Endodermal cell (in vitro differentiated cells): ENCODE measurements around the gene IDH2. TPM values are rescaled to one million over a fixed set of nuclear protein-coding genes. Genes with fewer than 3 reads are reported as not detected.

Source experiments
- DNase-seq: peaks from one replicate; pipeline ENCODE4 v3.0.0-alpha.2; 2017
- H3K27ac ChIP-seq: 2 replicates; pipeline ENCODE4 v1.5.1; 2013; ENCODE audit warnings: mild to moderate bottlenecking, low read depth, low read length, moderate library complexity
- H3K27me3 ChIP-seq: 2 replicates; pipeline ENCODE4 v1.6.1; 2013; ENCODE audit warnings: mild to moderate bottlenecking, low read length, moderate library complexity; ENCODE audit not compliant: insufficient read depth, control insufficient read depth, poor library complexity, severe bottlenecking
- H3K36me3 ChIP-seq: 2 replicates; pipeline ENCODE4 v1.7.0; 2013; ENCODE audit warnings: mild to moderate bottlenecking, low read length, moderate library complexity; ENCODE audit not compliant: control insufficient read depth, insufficient read depth
- H3K4me1 ChIP-seq: one replicate; pipeline ENCODE4 v1.7.0; 2013; ENCODE audit warnings: low read length; ENCODE audit not compliant: control insufficient read depth, insufficient read depth
- H3K4me3 ChIP-seq: 2 replicates; pipeline ENCODE4 v1.5.1; 2013; ENCODE audit warnings: mild to moderate bottlenecking, low read length, moderate library complexity
- H3K9ac ChIP-seq: 2 replicates; pipeline ENCODE4 v1.6.1; 2013; ENCODE audit warnings: mild to moderate bottlenecking, low read length, moderate library complexity; ENCODE audit not compliant: poor library complexity, severe bottlenecking; ENCODE audit errors: extremely low read depth
- H3K9me3 ChIP-seq: 2 replicates; pipeline ENCODE4 v1.6.1; 2013; ENCODE audit warnings: mild to moderate bottlenecking, low read length, moderate library complexity; ENCODE audit not compliant: control insufficient read depth
- H3K27ac Mint-ChIP-seq: 2 replicates; pipeline ENCODE4 v1.8.0; 2020; ENCODE audit warnings: mixed read lengths
- H3K27me3 Mint-ChIP-seq: 2 replicates; pipeline ENCODE4 v1.8.0; 2021; ENCODE audit warnings: mild to moderate bottlenecking, mixed read lengths; ENCODE audit not compliant: insufficient read depth
- H3K36me3 Mint-ChIP-seq: 2 replicates; pipeline ENCODE4 v1.8.0; 2020; ENCODE audit warnings: low read depth, mixed read lengths
- H3K4me1 Mint-ChIP-seq: 2 replicates; pipeline ENCODE4 v1.8.0; 2020; ENCODE audit warnings: mixed read lengths
- H3K4me3 Mint-ChIP-seq: 2 replicates; pipeline ENCODE4 v1.8.0; 2020; ENCODE audit warnings: mild to moderate bottlenecking, moderate library complexity, mixed read lengths
- H3K9me3 Mint-ChIP-seq: 2 replicates; pipeline ENCODE4 v1.8.0; 2020; ENCODE audit warnings: mild to moderate bottlenecking, mixed read lengths
- WGBS, 2 experiments: methylation state at CpG; one replicate each; pipeline versions ENCODE4 v1.1.5 to v1.1.7; 2013; ENCODE audit warnings: missing lambda C conversion rate in 2 of 2, mixed read lengths in 1 of 2; ENCODE audit not compliant: insufficient coverage in 1 of 2, insufficient read length in 1 of 2; 5-methylcytosine and 5-hydroxymethylcytosine counted together
- total RNA-seq, 2 donors: library from RNA; stranded (reverse); fragmentation: NEBNext Ultra II Directional in 1 of 2; extraction: Animal tissue kit (Norgen Biotek cat#: 25700) in 1 of 2; gene quantifications; 2 replicates in 1 of 2; 3 replicates in 1 of 2; pipeline ENCODE4 v1.2.1, GENCODE V29; 2021
- TF ChIP-seq, protein P1 (sequence below): fragments of 200-600 bp; sonication (generic); conservative IDR thresholded peaks from 2 replicates; pipeline ENCODE4 v1.5.0; 2021; ENCODE audit warnings: antibody characterized with exemption, mild to moderate bottlenecking

IDH2 gene
- total RNA-seq, 2 donors from 2014 or later, result 27.0 to 50.8 TPM

DNA sequence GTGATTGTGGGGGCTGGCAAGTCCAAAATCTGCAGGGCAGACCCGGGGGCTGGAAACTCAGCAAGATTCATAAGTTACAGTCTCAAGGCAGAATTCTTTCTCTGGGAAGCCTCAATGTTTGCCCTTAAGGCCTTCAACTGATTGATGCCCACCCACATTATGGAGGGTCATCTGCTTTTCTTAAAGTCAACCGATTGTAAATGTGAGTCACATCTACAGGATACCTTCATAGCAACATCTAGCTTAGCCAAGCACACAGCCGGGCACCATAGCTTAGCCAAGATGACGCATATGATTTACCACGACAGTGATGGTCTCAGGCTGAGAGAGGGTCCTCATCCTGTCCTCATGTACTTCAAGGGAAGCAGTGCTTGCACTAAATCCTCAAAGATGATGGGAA is 43.5 kb downstream of the IDH2 start:
- no peak for DNase-seq
- Histone ChIP-seq H3K9ac (no peak overlapping the region), H3K9me3 (no peaks in the 10 kb centered on the region), H3K27ac (no peak overlapping the region), H3K36me3 (no peaks in the 10 kb centered on the region), H3K4me1 (peaks cover 16% of the 10 kb centered on the region), H3K4me3 (no peak overlapping the region), H3K27me3 (no peaks in the 10 kb centered on the region)
- WGBS, 2 experiments, result 95 to 100% methylated on average over 5 of the region's 5 CpGs
- Mint-ChIP-seq H3K4me3 (no peak overlapping the region), H3K36me3 (no peaks in the 10 kb centered on the region), H3K9me3 (no peaks in the 10 kb centered on the region), H3K4me1 (peaks cover 38% of the 10 kb centered on the region), H3K27me3 (no peaks in the 10 kb centered on the region), H3K27ac (peak overlapping the region; percentile 37)
- TF ChIP-seq, protein P1, sequence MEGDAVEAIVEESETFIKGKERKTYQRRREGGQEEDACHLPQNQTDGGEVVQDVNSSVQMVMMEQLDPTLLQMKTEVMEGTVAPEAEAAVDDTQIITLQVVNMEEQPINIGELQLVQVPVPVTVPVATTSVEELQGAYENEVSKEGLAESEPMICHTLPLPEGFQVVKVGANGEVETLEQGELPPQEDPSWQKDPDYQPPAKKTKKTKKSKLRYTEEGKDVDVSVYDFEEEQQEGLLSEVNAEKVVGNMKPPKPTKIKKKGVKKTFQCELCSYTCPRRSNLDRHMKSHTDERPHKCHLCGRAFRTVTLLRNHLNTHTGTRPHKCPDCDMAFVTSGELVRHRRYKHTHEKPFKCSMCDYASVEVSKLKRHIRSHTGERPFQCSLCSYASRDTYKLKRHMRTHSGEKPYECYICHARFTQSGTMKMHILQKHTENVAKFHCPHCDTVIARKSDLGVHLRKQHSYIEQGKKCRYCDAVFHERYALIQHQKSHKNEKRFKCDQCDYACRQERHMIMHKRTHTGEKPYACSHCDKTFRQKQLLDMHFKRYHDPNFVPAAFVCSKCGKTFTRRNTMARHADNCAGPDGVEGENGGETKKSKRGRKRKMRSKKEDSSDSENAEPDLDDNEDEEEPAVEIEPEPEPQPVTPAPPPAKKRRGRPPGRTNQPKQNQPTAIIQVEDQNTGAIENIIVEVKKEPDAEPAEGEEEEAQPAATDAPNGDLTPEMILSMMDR, result no peak

DNA sequence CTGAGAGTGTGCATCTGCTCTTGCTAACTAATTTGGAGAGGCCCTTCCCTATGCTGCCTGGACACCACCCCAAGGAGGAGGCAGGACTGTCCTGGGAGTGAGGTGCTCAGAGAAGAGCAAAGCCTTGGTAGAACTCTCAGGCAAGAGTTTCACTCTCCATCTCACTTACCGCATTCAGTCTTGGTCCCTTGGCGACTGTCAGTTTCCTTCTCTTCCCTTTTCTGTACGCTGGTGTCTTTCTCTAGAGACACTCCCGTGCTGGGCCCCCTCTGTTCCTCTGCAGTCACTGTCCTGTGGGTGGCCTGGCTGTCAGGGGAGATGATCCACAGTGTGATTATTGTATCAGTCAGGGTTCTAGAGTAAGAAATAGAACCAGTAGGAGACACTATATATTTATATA is 44.0 kb downstream of the IDH2 start:
- TF ChIP-seq, protein P1, result no peak
- no peaks in the 10 kb centered on the region for H3K9me3 Mint-ChIP-seq
- no peaks in the 10 kb centered on the region for H3K9me3 ChIP-seq
- H3K27ac ChIP-seq, result no peak overlapping the region
- H3K4me1 ChIP-seq, result peaks cover 16% of the 10 kb centered on the region
- no peak overlapping the region for H3K4me3 ChIP-seq
- H3K27me3 Mint-ChIP-seq, result no peaks in the 10 kb centered on the region
- H3K36me3 ChIP-seq, result no peaks in the 10 kb centered on the region
- H3K4me1 Mint-ChIP-seq, result peaks cover 34% of the 10 kb centered on the region
- no peaks in the 10 kb centered on the region for H3K36me3 Mint-ChIP-seq
- no peak for DNase-seq
- 85 to 89% methylated on average over 3 to 4 of the region's 4 CpGs for WGBS, 2 experiments
- no peaks in the 10 kb centered on the region for H3K27me3 ChIP-seq
- H3K4me3 Mint-ChIP-seq, result no peak overlapping the region
- no peak overlapping the region for H3K9ac ChIP-seq
- no peak overlapping the region for H3K27ac Mint-ChIP-seq

DNA sequence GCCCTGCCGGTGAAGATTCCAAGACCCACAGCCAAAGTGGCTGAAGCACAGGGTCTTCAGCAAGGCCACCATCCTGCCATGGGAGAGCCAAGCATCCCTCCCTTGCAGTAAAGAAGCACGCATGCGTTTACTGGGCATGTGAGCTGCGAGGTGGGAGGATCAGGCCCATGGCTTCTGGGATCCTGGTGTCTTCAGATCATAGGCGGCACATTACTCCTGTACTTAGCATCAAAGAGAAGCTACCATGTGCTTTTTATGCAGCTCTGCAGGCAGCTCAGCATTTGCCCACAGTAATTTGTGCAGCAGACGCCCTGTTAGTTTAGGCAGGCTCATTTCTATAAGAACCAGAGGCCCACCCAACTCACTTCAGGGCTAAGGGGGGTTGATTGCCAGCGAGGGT is 45.7 kb downstream of the IDH2 start:
- H3K27me3 ChIP-seq, result no peaks in the 10 kb centered on the region
- no peaks in the 10 kb centered on the region for H3K27me3 Mint-ChIP-seq
- WGBS, 2 experiments, result 91 to 98% methylated on average over 5 to 7 of the region's 7 CpGs
- no peaks in the 10 kb centered on the region for H3K9me3 ChIP-seq
- peaks cover 20% of the 10 kb centered on the region for H3K4me1 Mint-ChIP-seq
- H3K36me3 Mint-ChIP-seq, result peaks cover 8% of the 10 kb centered on the region
- peaks cover 5% of the 10 kb centered on the region for H3K4me1 ChIP-seq
- H3K9me3 Mint-ChIP-seq, result no peaks in the 10 kb centered on the region
- no peak overlapping the region for H3K27ac ChIP-seq
- no peak overlapping the region for H3K4me3 Mint-ChIP-seq
- no peak overlapping the region for H3K9ac ChIP-seq
- no peak for DNase-seq
- TF ChIP-seq, protein P1, result no peak
- no peak overlapping the region for H3K27ac Mint-ChIP-seq
- H3K36me3 ChIP-seq, result no peaks in the 10 kb centered on the region
- no peak overlapping the region for H3K4me3 ChIP-seq
